Measurements from ENCODE around the gene WNT16.

DNA sequence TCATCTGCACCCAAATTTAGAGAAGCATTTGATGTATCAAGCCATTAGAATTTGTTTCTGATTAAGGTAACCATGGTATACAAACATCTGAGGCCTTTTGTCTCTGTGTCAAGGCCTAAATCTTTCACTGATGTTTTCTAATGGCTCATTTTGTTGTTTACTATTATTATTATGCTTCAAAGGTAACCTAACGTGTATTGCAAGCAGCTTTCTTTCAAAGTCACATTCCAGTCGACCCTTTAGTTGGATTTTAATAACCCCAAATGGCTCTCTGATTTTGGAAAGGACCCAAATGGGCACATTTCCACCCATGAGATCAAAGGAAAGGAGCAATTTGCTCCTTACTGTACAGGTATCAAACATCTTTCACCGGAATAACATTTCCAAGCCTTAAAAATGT lies 46.7 kb upstream of the WNT16 start:
- no peak for TF ChIP-seq GATA2 (IDR thresholded peaks at IDR 0.05; ENCODE audit: low read depth, low read length)
- no peak for TF ChIP-seq GATA3 (IDR thresholded peaks at IDR 0.05; ENCODE audit: low read depth, low read length)
